Measurements from ENCODE around the gene CCDC127.

CCDC127 gene

GRCh38 chr5:157126-157715, 60.7 kb downstream of the CCDC127 start:
- Histone ChIP-seq H3K27ac (no peak overlapping the region), H3K36me3 (no peaks in the 10 kb centered on the region), H3K9me3 (ENCODE audit: severe bottlenecking) (no peaks in the 10 kb centered on the region), H3K27me3 (ENCODE audit: insufficient read depth, low read depth, severe bottlenecking) (peaks cover 6% of the 10 kb centered on the region), H3K4me3 (ENCODE audit: low read depth, low read length) (no peak overlapping the region)
- TF ChIP-seq CTCF (IDR thresholded peaks at IDR 0.05; ENCODE audit: low read depth, low read length) = no peak
- DNase-seq = peak; percentile 5

- Histone ChIP-seq H3K27ac (no peak overlapping the region), H3K36me3 (no peaks in the 10 kb centered on the region), H3K27me3 (ENCODE audit: insufficient read depth, low read depth, severe bottlenecking) (peaks cover 6% of the 10 kb centered on the region), H3K9me3 (ENCODE audit: severe bottlenecking) (no peaks in the 10 kb centered on the region), H3K4me3 (ENCODE audit: low read depth, low read length) (no peak overlapping the region)
- TF ChIP-seq CTCF (IDR thresholded peaks at IDR 0.05; ENCODE audit: low read depth, low read length) = no peak
- peak; percentile 5 for DNase-seq
Observed at GRCh38 chr5:156411-157072, 61.4 kb downstream of the CCDC127 start.

- H3K4me3 ChIP-seq (ENCODE audit: low read depth, low read length) = no peak overlapping the region
- H3K9me3 ChIP-seq (ENCODE audit: severe bottlenecking) = no peaks in the 10 kb centered on the region
- no peaks in the 10 kb centered on the region for H3K36me3 ChIP-seq
- TF ChIP-seq CTCF (IDR thresholded peaks at IDR 0.05; ENCODE audit: low read depth, low read length) = no peak
- no peak overlapping the region for H3K27ac ChIP-seq
- H3K27me3 ChIP-seq (ENCODE audit: insufficient read depth, low read depth, severe bottlenecking) = peaks cover 6% of the 10 kb centered on the region
- DNase-seq = peak; percentile 4
Observed at GRCh38 chr5:155651-156410, 62.1 kb downstream of the CCDC127 start.

- Histone ChIP-seq H3K9me3 (ENCODE audit: severe bottlenecking) (no peaks in the 10 kb centered on the region), H3K36me3 (no peaks in the 10 kb centered on the region), H3K27ac (no peak overlapping the region), H3K4me3 (ENCODE audit: low read depth, low read length) (no peak overlapping the region), H3K27me3 (ENCODE audit: insufficient read depth, low read depth, severe bottlenecking) (no peaks in the 10 kb centered on the region)
- no peak for TF ChIP-seq CTCF (IDR thresholded peaks at IDR 0.05; ENCODE audit: low read depth, low read length)
- DNase-seq = peak; percentile 5
Observed at GRCh38 chr5:154826-155225, 63.1 kb downstream of the CCDC127 start.

GRCh38 chr5:154236-154635, 63.7 kb downstream of the CCDC127 start:
- no peak for TF ChIP-seq CTCF (IDR thresholded peaks at IDR 0.05; ENCODE audit: low read depth, low read length)
- DNase-seq = no peak
- H3K27me3 ChIP-seq (ENCODE audit: insufficient read depth, low read depth, severe bottlenecking) = no peaks in the 10 kb centered on the region
- no peak overlapping the region for H3K27ac ChIP-seq
- H3K9me3 ChIP-seq (ENCODE audit: severe bottlenecking) = no peaks in the 10 kb centered on the region
- H3K36me3 ChIP-seq = no peaks in the 10 kb centered on the region
- no peak overlapping the region for H3K4me3 ChIP-seq (ENCODE audit: low read depth, low read length)
